ENCODE data around the gene MGAT5.

GRCh38 chr2:134361648-134362047 lies 107.8 kb downstream of the MGAT5 start:
- TF ChIP-seq EZH2phosphoT487 (IDR thresholded peaks at IDR 0.05; ENCODE audit: borderline replicate concordance) (no peak), EZH2 (IDR thresholded peaks at IDR 0.05) (no peak), RAD21 (IDR thresholded peaks at IDR 0.05; ENCODE audit: low read depth) (no peak), EGR1 (IDR thresholded peaks at IDR 0.05; ENCODE audit: low read depth) (no peak), CTCF (IDR thresholded peaks at IDR 0.05 in 2 of 3, conservative IDR thresholded peaks at IDR 0.05 in 1 of 3; ENCODE audit: borderline replicate concordance in 1 of 3, insufficient read depth in 1 of 3, low read depth in 2 of 3, low read length in 2 of 3) (no peak), SP1 (IDR thresholded peaks at IDR 0.05; ENCODE audit: low read depth) (no peak), POLR2A (IDR thresholded peaks at IDR 0.05; ENCODE audit: borderline replicate concordance, extremely low read depth, insufficient read depth, insufficient read length) (no peak), POLR2AphosphoS5 (IDR thresholded peaks at IDR 0.05; ENCODE audit: low read depth, low read length) (no peak)

Measured in HCT116 (cell line).